GM19372 (cell line): Measurements from ENCODE around the gene TMEM117.
A peak's percentile ranks its signal among the peaks of the same experiment; 100 is the strongest.

ENCODE experiments used
- ATAC-seq: cut with Tn5 transposase; IDR thresholded peaks from one replicate; pipeline ENCODE4 v1.9.1; 2021; ENCODE audit warnings: mild to moderate bottlenecking, low read depth, moderate library complexity; ENCODE audit not compliant: unreplicated experiment

Gene TMEM117

DNA sequence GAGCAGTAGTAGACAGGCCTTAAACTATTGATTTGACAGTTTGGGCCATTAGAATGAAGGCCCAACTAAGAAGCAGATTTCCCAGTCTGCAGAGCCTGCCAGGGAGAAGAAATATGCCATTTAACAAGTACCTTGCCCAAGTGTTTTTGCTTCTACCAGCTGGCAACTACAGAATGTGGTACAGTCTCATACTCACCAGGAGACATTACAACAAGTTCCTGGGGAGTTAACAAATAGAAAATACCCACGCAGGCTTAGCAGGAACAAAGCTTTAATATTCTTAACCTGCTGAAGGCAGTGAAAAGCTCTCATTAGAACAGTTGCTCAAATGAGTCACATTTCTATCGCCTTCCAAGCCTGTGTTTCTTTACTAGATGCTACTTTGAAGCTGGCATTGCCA is 241.0 kb downstream of the TMEM117 start:
- ATAC-seq: no peak

DNA sequence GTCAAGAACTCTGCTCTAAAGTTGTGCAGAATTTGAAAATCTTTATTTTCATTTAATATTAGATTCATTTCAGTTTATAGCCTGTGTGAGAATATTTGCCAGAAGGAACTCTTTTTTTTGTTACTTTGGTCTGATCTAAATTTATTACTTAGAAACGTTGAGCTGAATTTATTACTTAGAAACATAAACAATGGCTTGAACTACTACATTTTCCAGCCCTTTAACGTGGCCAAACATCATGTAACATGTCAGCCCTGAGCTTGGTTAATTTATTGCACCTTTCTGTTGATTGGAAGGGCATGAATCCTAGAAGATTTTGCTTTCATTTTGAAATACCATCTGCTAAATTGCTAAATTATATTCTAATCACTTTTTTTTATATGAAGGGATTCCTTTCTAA is 241.4 kb downstream of the TMEM117 start:
- no peak for ATAC-seq

DNA sequence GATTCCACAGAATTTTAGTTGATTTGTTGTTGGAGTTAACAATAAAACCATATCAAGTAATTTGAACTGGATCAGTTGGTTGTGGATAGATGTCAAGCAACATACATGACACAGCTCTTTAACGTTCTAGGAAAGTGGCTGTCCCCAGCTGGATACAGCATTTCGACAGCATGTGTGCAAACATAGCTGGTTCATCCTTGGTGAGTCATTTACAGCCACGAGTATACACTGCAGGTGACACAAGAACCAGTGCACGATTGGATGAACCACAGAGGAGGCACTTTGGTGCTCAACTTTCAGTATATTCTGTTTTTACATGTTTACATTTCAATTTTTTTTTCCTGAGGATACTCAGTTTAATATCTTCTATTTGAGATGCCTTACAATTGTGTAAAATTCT is 242.4 kb downstream of the TMEM117 start:
- ATAC-seq: no peak

DNA sequence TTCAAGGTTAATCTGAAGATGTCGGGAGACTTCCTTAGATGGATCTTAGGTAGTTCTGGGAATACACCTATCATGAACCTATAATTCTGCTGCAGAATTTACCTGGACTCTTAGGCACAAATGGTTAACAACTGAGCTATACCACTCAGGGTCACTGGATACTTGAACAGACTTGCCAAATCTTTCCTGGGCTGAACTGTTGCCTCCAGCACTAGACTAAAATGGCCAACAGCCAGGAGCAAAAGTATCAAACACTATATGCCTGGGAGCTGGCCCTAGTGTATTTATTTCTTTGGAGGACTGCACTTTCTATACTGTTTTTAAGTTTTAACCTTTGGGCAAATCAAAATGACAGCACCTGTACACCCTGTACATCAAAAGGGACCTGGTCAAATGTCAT is 252.8 kb downstream of the TMEM117 start:
- no peak for ATAC-seq

DNA sequence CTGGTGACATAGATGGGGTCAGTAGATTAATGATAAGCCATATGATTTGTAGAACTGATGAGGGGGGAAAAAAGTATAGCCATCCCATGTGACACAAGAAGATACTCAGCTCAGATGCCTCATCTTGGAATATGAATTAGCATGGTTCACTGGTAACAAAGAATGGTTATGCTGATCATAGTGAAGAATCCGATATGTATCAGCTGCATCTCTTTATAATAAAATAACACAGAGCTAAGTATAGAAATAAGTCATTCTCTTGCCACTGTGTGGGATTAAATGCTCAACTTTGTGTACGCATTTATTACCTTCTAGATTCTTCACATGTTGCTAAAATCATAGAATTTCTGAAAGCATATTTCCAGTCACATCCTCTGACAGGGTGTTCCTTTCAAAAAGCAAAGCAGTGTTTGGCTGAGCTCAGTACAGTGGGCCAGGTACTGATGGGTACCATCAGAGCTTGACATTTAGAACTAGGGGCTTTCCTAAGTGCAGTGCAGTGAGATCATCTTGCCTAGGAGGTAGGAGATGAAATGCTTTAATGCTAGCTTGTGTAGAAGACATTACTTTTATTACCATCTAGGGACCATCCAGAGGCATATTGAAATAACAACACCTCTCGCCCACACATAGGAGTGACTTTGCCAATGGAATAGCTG is 256.2 kb downstream of the TMEM117 start:
- ATAC-seq: no peak

DNA sequence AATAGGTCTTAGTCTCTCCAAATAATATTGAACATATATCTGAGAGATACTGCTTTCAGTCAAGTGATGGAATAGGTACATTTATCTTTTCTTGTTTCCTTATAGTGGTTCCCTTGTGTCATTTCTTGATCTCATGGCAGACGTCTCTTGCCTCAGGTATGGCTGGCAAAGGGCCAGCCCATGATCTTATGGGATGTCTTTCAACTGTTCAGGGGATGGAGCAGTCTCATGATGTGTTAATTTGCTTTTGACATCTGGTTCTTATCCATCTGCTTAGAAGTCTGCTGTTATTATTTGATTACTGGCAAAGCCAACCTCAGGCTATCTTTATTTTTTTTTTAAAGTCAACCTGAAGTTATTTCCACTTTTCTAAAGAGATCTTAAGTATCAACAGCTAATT is 262.9 kb downstream of the TMEM117 start:
- ATAC-seq: no peak

DNA sequence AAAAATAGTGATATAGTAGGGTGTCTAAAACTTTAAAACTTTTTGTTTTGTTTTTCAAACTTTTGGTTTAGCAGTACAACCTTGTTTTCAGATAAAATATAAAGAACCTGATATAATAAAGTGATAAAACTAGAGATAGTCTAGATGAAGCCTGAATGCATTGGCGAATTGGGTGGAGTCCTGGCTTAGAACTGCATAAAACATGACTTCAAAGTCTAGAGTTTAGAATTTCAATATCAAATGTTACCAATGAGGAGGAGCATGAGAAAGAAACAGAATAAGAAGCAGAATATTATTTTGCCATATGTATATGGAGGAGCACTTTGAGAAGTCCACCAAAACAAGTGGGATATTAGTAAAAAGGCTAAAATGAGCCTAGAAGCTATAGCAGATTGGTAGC is 263.6 kb downstream of the TMEM117 start:
- ATAC-seq: no peak

DNA sequence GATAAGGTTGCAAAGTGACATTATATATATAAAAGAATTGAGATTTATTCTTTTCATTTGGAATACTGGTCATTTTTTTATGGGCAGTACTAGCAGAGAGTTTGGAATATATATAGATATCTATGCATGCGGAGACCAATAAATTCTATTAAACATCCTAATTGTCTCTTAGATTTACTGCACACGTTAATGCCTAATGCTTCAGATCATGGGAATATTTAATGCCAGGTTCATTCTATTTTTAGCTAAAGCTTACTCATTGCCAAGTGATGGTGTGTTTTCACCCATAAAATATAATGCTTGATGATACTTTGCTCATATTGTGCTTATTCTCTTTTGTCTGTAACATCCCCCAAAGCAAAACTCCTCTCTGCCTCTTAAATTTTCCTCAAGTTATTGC is 264.4 kb downstream of the TMEM117 start:
- no peak for ATAC-seq

DNA sequence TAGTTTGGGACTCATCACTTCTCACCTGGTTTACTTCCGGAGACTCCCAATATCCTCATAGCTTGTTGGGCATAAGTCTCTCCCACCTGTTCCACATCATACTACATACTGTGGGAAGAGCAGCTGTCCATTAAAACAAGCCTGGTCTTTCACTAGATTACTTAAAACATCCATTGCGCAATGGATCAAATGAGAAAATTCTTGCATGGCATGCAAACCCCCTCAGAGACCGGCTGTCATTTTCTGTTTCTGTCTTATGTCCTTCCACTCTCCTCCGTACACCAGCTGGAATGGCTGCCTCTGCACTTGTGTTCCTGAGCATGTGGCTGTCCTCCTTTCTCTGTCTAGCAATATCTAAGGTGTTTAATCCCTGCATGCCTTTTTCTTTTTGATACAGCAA is 265.6 kb downstream of the TMEM117 start:
- no peak for ATAC-seq

DNA sequence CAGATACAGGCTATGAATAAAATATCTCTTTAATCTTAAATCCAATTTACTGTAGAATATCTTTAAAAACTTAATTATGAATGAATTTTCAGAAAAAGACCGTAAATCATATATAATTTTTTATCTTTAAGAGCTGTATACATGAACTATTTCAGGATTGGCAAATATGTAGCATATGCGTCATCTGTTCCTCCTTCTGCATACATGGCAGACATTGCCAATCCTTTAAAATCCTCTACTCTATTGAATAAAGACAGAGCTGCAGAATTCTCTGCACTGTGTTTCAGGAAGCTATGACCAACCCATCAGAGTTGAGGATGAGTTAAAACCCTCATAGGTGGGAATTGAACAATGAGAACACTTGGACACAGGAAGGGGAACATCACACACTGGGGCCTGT is 279.0 kb downstream of the TMEM117 start:
- ATAC-seq: no peak

DNA sequence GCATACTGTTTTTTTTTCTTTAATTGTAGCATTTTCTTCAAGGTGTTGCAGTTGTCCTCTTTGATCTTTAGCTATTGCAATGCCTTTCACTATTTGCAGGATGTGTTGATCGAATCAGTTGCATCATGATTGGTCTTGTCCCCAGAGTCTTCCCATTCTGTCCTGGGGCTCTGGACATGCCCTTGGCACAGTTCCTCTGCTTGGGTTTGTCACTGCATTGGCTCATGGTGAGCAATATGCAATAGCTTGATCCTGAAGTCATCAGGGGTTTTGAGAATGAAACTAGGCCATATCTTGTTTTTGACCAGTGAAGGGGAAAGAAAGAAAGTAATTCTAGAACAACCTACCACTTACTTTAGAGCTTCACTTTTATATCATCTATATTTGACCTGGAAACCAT is 281.5 kb downstream of the TMEM117 start:
- no peak for ATAC-seq

DNA sequence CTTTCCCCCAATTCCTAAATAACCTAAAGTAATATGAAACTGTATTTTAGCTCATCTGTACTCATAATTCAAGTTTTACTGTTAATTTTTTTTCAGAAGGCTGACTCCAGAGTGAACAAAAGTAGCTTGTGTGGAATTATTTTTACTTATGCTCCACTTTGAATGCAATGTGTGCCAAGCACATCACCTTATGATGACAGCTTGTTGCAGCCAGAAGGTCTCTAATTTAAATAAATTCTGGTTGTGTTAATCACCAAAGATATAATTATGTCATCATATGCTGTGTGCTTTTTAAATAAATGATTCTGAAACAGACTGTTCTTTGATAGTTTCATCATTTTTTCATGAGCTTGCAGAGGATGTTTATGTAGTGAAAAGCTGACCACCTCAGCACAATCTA is 283.1 kb downstream of the TMEM117 start:
- ATAC-seq: no peak

DNA sequence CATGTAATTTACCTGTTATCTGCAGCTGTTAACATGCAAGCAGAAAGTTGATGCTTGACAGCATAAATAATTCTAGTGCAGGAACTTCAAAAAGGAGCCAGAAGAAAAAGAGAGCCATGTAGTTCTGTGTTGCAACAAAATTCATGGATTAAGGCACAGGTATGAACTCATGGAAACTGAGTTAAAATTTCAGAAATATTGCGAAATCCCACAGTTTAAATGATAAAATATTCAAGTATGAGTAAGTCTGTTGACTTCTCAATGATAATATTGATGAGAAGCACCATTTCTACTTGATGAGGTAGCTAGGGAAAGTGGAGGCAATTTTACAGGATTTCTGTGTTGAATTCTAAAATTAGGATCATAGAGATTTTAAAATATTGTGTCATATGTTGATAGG is 290.9 kb downstream of the TMEM117 start:
- ATAC-seq: no peak

DNA sequence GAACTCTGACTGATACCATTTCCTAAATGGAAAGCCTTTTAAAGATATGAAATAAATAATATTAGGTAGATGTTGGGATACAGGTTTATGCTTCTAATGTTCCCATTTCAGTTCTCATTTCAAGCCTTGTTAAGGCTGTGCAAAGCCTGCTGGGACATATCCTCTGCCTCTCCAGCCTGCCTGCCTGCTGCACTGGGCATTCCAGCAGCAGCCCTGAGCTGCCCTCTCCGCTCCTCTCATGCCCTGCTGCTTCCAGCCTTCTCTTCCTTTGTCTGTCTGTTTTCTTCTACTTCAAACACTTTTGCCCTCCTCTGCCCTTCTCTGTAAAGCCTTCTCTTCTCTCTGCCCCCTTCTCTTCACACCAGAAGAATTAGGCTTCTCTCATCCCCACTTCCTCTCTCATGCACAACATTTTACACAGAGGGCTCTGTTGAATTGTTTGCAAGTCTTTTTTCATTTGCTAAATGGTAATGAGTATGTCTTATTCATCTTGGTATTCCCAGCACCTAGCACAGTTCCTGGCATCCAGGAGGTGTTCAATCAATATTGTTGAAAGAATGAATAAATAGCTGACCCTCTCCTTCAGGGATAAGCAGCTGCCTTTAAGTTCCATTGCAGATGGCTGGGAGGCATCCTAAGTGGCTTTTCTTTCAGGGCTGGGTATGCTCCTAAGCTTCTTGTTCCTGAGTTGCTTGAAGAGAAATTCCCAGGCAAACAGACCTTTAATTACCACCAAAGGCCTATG is 292.3 kb downstream of the TMEM117 start:
- ATAC-seq: no peak

DNA sequence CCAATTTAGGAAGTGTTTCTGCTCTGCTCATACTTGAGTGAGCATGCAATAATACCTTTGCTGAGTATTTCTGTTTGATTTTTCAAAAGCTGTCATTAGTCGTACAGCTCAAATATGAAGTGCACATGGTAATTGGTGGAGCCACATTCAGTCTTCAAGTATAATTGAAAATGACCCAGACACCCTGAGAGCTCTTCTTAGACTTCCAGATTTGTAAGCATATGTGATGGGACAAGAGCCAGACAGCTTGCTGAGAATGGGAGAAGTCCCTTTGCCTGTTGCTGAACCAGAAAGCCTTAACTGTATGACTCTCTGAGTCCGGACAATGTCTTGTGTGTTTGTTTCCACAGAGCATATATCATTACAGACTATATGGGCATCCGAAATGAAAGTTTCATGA is 307.3 kb downstream of the TMEM117 start:
- no peak for ATAC-seq

DNA sequence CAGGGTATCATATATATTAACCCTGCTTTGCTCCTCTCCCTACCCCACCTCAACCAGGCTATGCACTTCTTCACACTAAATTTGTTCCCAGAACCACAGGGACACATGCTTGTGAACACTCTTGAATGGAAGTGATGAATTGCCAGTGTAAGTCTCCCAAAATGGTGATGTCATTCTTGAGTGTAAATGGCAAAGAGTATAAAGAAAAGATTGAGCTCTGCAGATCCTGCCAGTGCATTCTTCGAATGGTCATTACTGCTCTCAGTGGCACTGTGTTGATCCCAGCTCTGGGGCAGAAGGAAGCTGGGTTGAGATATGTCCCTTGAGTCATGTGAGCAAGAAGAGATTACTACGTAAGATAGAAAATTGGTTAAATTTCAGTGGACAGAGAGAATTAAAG is 313.1 kb downstream of the TMEM117 start:
- no peak for ATAC-seq

DNA sequence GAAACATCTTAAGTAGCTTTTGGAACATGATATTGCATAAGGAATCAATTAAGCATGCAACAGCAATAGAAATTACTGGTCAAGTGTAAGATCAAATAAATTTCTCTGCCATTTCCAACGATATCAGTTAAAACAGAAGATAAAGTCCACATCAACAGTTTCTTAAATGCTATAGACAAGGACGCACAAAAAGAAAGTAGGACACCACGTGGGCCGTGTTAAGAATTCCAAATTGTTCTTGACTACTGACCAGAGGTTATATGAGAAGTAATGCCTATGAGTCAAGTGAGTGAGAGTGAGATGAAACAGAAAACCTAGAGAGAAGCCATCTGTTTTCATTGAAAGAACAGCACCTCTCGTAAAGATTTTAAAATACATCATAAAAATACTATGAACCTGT is 318.2 kb downstream of the TMEM117 start:
- no peak for ATAC-seq

DNA sequence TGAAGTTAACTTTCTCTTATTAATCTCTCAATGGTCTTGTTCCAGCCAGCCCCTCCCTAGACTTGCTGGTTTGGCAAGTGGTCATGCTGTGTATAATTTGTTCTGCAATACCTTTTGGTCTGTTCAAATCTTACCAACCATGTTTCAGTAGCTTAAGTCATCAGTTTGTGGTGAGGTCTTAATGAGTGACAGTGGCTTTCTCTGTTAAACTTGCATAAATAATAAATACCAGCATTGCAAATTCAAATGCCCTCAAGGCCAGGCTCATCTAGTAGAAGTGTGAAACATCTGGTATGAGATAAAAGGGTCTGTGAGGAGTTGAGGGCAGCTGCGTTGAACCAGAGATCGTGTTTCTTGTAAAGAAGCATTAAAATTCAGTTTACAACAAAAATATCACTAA is 319.5 kb downstream of the TMEM117 start:
- no peak for ATAC-seq

DNA sequence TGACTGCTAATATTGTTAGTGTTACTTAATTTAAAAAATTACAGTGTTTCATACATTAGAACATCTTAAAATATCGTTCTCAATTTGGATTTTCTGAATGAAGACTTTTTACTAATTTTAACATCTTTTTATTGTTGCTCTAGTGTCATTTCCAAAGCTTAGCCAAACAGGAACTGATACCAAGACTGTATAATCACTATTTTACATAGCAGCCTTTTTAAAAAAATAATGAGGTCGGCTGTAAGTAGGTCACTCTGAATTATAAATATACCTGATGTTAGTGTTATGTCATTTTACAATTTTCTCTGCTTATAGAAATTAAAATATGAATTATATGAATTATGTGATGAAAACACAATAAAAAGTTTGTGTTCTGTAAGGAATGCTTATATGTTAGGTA is 321.5 kb downstream of the TMEM117 start:
- ATAC-seq: peak; percentile 94

DNA sequence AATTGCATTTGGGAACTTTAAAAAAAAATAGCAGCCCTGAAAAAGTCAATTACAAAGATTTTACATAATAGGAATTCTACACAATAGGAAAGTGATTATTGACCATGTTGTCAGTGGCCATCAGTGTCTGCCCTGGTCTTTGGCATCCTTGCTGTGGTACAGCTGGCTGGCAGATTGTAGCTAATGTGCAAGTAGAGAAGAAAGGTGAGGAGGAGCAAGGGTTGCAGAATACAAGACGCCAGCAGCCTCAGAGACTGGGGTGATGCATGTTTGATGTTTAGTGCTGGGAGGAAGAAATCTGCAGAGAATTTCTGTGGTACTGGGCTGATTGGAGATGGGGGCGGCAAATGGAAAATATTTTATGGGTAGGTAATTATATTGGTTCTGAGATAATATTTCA is 322.9 kb downstream of the TMEM117 start:
- ATAC-seq: no peak

DNA sequence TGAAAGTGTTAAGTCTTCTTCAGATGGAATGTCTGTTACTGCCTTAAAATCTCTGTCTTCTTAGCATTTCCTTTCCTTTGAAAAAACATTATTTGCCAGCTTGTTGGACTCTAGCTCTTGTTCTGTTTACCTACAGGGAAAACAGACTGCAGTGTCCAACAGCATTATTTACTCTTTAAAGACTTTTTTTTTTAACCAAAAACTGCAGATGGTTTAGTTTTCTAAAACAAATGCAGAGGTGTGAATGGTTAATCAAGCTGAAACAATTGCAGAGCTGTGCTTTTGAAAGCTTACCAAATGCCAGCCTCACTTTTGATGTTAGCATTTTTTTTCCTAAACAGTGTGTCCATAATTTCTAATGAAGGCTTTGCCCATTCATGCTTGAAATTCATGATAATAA is 323.3 kb downstream of the TMEM117 start:
- ATAC-seq: no peak

DNA sequence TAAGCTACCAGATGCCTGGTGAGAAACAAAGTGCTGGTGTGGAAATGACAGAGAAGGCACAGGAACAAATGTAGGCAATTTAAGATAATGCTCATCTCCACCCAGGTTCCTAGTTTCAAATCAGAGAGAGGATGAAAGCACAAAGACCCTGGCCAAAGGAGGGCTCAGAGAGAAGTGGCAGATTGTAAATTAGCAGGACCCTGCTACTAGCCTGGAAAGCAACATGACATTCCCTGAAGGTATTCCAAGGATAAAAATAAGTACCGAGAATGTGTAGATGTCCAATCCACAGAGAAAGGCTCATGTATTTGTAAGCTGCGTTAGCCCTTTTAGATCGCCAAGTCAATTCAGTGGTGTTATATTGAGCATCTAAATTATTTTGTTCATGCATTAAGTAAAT is 324.0 kb downstream of the TMEM117 start:
- no peak for ATAC-seq
